Measurements from ENCODE around the gene CHAMP1. TPM values are rescaled to one million over a fixed set of nuclear protein-coding genes. Genes with fewer than 3 reads are reported as not detected.

CHAMP1 gene
- total RNA-seq, 1 donor from 2014 or later, result 26.8 TPM

- H3K27ac ChIP-seq (ENCODE audit: low read depth, low read length), result peak overlapping the region; percentile 64
- DNase-seq (ENCODE audit: low read depth), result no peak
- no peaks in the 10 kb centered on the region for H3K9me3 Mint-ChIP-seq (ENCODE audit: unreplicated experiment)
- peaks cover 15% of the 10 kb centered on the region for H3K79me2 ChIP-seq (ENCODE audit: insufficient read depth, low read length)
- peaks cover 35% of the 10 kb centered on the region for H3K36me3 ChIP-seq (ENCODE audit: insufficient read depth, low read length)
- peaks cover 2% of the 10 kb centered on the region for H3K4me1 ChIP-seq (ENCODE audit: insufficient read depth, low read length)
- H3K27me3 Mint-ChIP-seq (ENCODE audit: low read depth, unreplicated experiment), result no peaks in the 10 kb centered on the region
- no peak overlapping the region for H3K4me3 Mint-ChIP-seq (ENCODE audit: unreplicated experiment)
- peak overlapping the region; percentile 26 for H3K9ac ChIP-seq (ENCODE audit: low read length)
- H3K4me1 Mint-ChIP-seq (ENCODE audit: low read depth, unreplicated experiment), result no peaks in the 10 kb centered on the region
- no peak for TF ChIP-seq EZH2 (IDR thresholded peaks at IDR 0.05; ENCODE audit: insufficient read depth, low read length)
- no peak for TF ChIP-seq CTCF (IDR thresholded peaks at IDR 0.05; ENCODE audit: insufficient read depth, low read depth, low read length)
- no peak overlapping the region for H3K4me3 ChIP-seq (ENCODE audit: insufficient read depth, low read depth, low read length)
- H2AFZ ChIP-seq (ENCODE audit: low read depth, low read length), result no peak overlapping the region
- no peak overlapping the region for H3K27ac Mint-ChIP-seq (ENCODE audit: unreplicated experiment)
- H3K9me3 ChIP-seq (ENCODE audit: insufficient read depth, low read depth, low read length), result no peaks in the 10 kb centered on the region
- H3K36me3 Mint-ChIP-seq (ENCODE audit: low read depth, unreplicated experiment), result peaks cover 15% of the 10 kb centered on the region
- H3K4me2 ChIP-seq (ENCODE audit: low read length), result no peak overlapping the region
- H4K20me1 ChIP-seq (ENCODE audit: insufficient read depth, low read length), result peaks cover 15% of the 10 kb centered on the region
- no peak for FAIRE-seq
- H3K27me3 ChIP-seq (ENCODE audit: insufficient read depth, low read length), result no peaks in the 10 kb centered on the region
Observed at GRCh38 chr13:114299604-114300305, 14.5 kb upstream of the CHAMP1 start.

- Histone ChIP-seq H3K36me3 (ENCODE audit: insufficient read depth, low read length) (peaks cover 36% of the 10 kb centered on the region), H3K9ac (ENCODE audit: low read length) (no peak overlapping the region), H3K4me1 (ENCODE audit: insufficient read depth, low read length) (peaks cover 2% of the 10 kb centered on the region), H2AFZ (ENCODE audit: low read depth, low read length) (no peak overlapping the region), H3K4me2 (ENCODE audit: low read length) (no peak overlapping the region), H3K27ac (ENCODE audit: low read depth, low read length) (no peak overlapping the region), H4K20me1 (ENCODE audit: insufficient read depth, low read length) (no peaks in the 10 kb centered on the region), H3K79me2 (ENCODE audit: insufficient read depth, low read length) (peaks cover 6% of the 10 kb centered on the region), H3K4me3 (ENCODE audit: insufficient read depth, low read depth, low read length) (no peak overlapping the region), H3K9me3 (ENCODE audit: insufficient read depth, low read depth, low read length) (no peaks in the 10 kb centered on the region), H3K27me3 (ENCODE audit: insufficient read depth, low read length) (no peaks in the 10 kb centered on the region)
- FAIRE-seq (no peak), DNase-seq (ENCODE audit: low read depth) (no peak)
- Mint-ChIP-seq H3K4me1 (ENCODE audit: low read depth, unreplicated experiment) (no peaks in the 10 kb centered on the region), H3K27ac (ENCODE audit: unreplicated experiment) (no peak overlapping the region), H3K27me3 (ENCODE audit: low read depth, unreplicated experiment) (no peaks in the 10 kb centered on the region), H3K36me3 (ENCODE audit: low read depth, unreplicated experiment) (peaks cover 21% of the 10 kb centered on the region), H3K9me3 (ENCODE audit: unreplicated experiment) (no peaks in the 10 kb centered on the region), H3K4me3 (ENCODE audit: unreplicated experiment) (no peak overlapping the region)
- no peak for TF ChIP-seq EZH2 (IDR thresholded peaks at IDR 0.05; ENCODE audit: insufficient read depth, low read length)
- no peak for TF ChIP-seq CTCF (IDR thresholded peaks at IDR 0.05; ENCODE audit: insufficient read depth, low read depth, low read length)
Observed at GRCh38 chr13:114303700-114304327, 10.5 kb upstream of the CHAMP1 start.
